WTC11 (cell line): Measurements from ENCODE around the gene GPC6. TPM values are rescaled to one million over a fixed set of nuclear protein-coding genes. Genes with fewer than 3 reads are reported as not detected.

Experiments used
- ATAC-seq: fragments of 200-7000 bp; cut with Tn5 transposase; 2 replicates; pipeline ENCODE4 v1.10.0; 2021; ENCODE audit warnings: mild to moderate bottlenecking, moderate library complexity
- CTCF ChIA-PET: fragments of 300-600 bp; sonication (Branson Sonifier 250); formaldehyde crosslinking; loops from one replicate; lab custom pipeline; 2021; ENCODE audit warnings: antibody characterized with exemption; lab: Charles Lee
- POLR2A ChIA-PET: fragments of 350-600 bp; sonication (Branson Sonifier 250); formaldehyde crosslinking; loops from one replicate; lab custom pipeline; 2021; ENCODE audit warnings: antibody characterized with exemption; lab: Charles Lee
- DNase-seq: peaks from one replicate; pipeline ENCODE4 v3.0.0; 2021; ENCODE audit warnings: low spot score
- H3K27ac Mint-ChIP-seq: 2 replicates; pipeline ENCODE4 v1.8.0; 2021; ENCODE audit warnings: mixed read lengths
- H3K27me3 Mint-ChIP-seq: 2 replicates; pipeline ENCODE4 v1.8.0; 2021; ENCODE audit warnings: low read depth, mild to moderate bottlenecking, moderate library complexity, mixed read lengths
- H3K36me3 Mint-ChIP-seq: 2 replicates; pipeline ENCODE4 v1.8.0; 2021; ENCODE audit warnings: mixed read lengths
- H3K4me1 Mint-ChIP-seq: 2 replicates; pipeline ENCODE4 v1.8.0; 2022; ENCODE audit warnings: mixed read lengths
- H3K4me3 Mint-ChIP-seq: 2 replicates; pipeline ENCODE4 v1.8.0; 2021; ENCODE audit warnings: mild to moderate bottlenecking, moderate library complexity, mixed read lengths
- H3K9me3 Mint-ChIP-seq: 2 replicates; pipeline ENCODE4 v1.8.0; 2021; ENCODE audit warnings: mixed read lengths
- ATF1 ChIP-seq: sonication (generic); formaldehyde crosslinking; IDR thresholded peaks from 2 replicates; pipeline ENCODE4 v1.8.1; 2023; ENCODE audit warnings: mild to moderate bottlenecking, moderate library complexity, missing genetic modification reagents
- ELF4 ChIP-seq: sonication (generic); formaldehyde crosslinking; IDR thresholded peaks from 2 replicates; pipeline ENCODE4 v1.8.1; 2022; ENCODE audit warnings: low read depth, mild to moderate bottlenecking, moderate library complexity, missing genetic modification reagents
- ESRRA ChIP-seq: sonication (generic); formaldehyde crosslinking; IDR thresholded peaks from 2 replicates; pipeline ENCODE4 v1.8.1; 2022; ENCODE audit warnings: mild to moderate bottlenecking, missing genetic modification reagents, borderline replicate concordance
- GTF2I ChIP-seq: fragments of 250-450 bp; sonication (Bioruptor Pico); conservative IDR thresholded peaks from 2 replicates; pipeline ENCODE4 v1.4.0; 2021; ENCODE audit warnings: mild to moderate bottlenecking
- JAZF1 ChIP-seq: fragments of 250-450 bp; sonication (Bioruptor Pico); IDR thresholded peaks from 2 replicates; pipeline ENCODE4 v1.9.0; 2021; ENCODE audit warnings: moderate library complexity, mild to moderate bottlenecking, inconsistent platforms
- JUN ChIP-seq: sonication (generic); formaldehyde crosslinking; IDR thresholded peaks from 2 replicates; pipeline ENCODE4 v1.8.0; 2023; ENCODE audit warnings: mild to moderate bottlenecking, missing genetic modification reagents
- NFE2L1 ChIP-seq: sonication (generic); formaldehyde crosslinking; IDR thresholded peaks from 2 replicates; pipeline ENCODE4 v1.8.1; 2023; ENCODE audit warnings: missing genetic modification reagents
- NR1H2 ChIP-seq: sonication (generic); formaldehyde crosslinking; IDR thresholded peaks from 2 replicates; pipeline ENCODE4 v1.9.0; 2021; ENCODE audit warnings: mild to moderate bottlenecking, moderate library complexity, missing genetic modification reagents
- RORB ChIP-seq: fragments of 250-450 bp; sonication (Bioruptor Pico); IDR thresholded peaks from 2 replicates; pipeline ENCODE4 v1.9.0; 2021; ENCODE audit warnings: mild to moderate bottlenecking
- SMAD4 ChIP-seq: sonication (generic); formaldehyde crosslinking; IDR thresholded peaks from 2 replicates; pipeline ENCODE4 v1.8.0; 2022; ENCODE audit warnings: mild to moderate bottlenecking, missing genetic modification reagents
- ZNF121 ChIP-seq: sonication (generic); formaldehyde crosslinking; IDR thresholded peaks from 2 replicates; pipeline ENCODE4 v1.8.0; 2023; ENCODE audit warnings: missing genetic modification reagents
- ZNF219 ChIP-seq: sonication (generic); formaldehyde crosslinking; IDR thresholded peaks from 2 replicates; pipeline ENCODE4 v1.8.0; 2023; ENCODE audit warnings: missing genetic modification reagents, mild to moderate bottlenecking, borderline replicate concordance
- ZNF423 ChIP-seq: fragments of 250-450 bp; sonication (Bioruptor Pico); IDR thresholded peaks from 2 replicates; pipeline ENCODE4 v2.1.2; 2022; ENCODE audit warnings: mild to moderate bottlenecking, moderate library complexity
- ZNF425 ChIP-seq: fragments of 250-450 bp; sonication (Bioruptor Pico); conservative IDR thresholded peaks from 2 replicates; pipeline ENCODE4 v1.9.0; 2021; ENCODE audit warnings: mild to moderate bottlenecking
- total RNA-seq: library from RNA; stranded (reverse); gene quantifications from 3 replicates; pipeline ENCODE4 v1.2.3, GENCODE V29; 2021
- TF ChIP-seq, protein P1 (sequence below): sonication (generic); formaldehyde crosslinking; IDR thresholded peaks from 2 replicates; pipeline ENCODE4 v1.8.0; 2023; ENCODE audit warnings: mild to moderate bottlenecking, missing genetic modification reagents
- TF ChIP-seq, protein P2 (sequence below): sonication (generic); formaldehyde crosslinking; IDR thresholded peaks from 2 replicates; pipeline ENCODE4 v1.8.0; 2023; ENCODE audit warnings: missing genetic modification reagents
- TF ChIP-seq, protein P3 (sequence below): sonication (generic); formaldehyde crosslinking; IDR thresholded peaks from 2 replicates; pipeline ENCODE4 v1.8.0; 2022; ENCODE audit warnings: mild to moderate bottlenecking, missing genetic modification reagents
- TF ChIP-seq, protein P4 (sequence below): sonication (generic); formaldehyde crosslinking; IDR thresholded peaks from 2 replicates; pipeline ENCODE4 v1.8.0; 2022; ENCODE audit warnings: mild to moderate bottlenecking, missing genetic modification reagents
- TF ChIP-seq, protein P5 (sequence below): fragments of 250-450 bp; sonication (Bioruptor Pico); IDR thresholded peaks from 2 replicates; pipeline ENCODE4 v1.9.0; 2021; ENCODE audit warnings: moderate library complexity, mild to moderate bottlenecking, inconsistent platforms, borderline replicate concordance

GPC6 gene
- total RNA-seq, 1 experiment from 2014 or later, result 19.5 TPM

DNA sequence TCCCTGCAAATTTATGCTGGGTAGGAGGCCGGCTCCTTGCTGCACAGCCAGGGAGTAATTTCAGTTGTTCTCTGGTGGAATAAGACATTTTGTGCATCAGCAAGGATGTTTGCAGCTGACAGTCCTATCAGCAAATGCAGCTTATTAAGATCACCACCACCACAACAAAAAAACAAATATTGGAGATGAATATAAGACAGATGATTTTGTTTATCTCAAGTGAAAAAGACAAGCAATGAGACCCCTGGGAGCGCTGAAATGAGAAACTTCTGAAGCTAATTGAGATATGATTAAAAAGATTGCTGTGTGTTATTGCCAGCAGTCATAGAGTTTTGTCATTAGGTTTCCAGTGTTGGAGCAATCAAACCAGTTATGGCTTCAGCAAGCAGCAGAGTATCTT is 505.6 kb downstream of the GPC6 start:
- DNase-seq, result no peak
- no peak for ATAC-seq
- no peaks in the 10 kb centered on the region for H3K27me3 Mint-ChIP-seq
- no peak overlapping the region for H3K4me3 Mint-ChIP-seq
- POLR2A ChIA-PET, result no interaction called here
- peaks cover 9% of the 10 kb centered on the region for H3K4me1 Mint-ChIP-seq
- TF ChIP-seq ZNF219 (no peak), RORB (CRISPR knock-in tag) (no peak), ZNF423 (CRISPR knock-in tag) (no peak), ELF4 (CRISPR knock-in tag) (no peak), JAZF1 (no peak), ATF1 (CRISPR knock-in tag) (no peak), JUN (CRISPR knock-in tag) (no peak)
- TF ChIP-seq, protein P1, sequence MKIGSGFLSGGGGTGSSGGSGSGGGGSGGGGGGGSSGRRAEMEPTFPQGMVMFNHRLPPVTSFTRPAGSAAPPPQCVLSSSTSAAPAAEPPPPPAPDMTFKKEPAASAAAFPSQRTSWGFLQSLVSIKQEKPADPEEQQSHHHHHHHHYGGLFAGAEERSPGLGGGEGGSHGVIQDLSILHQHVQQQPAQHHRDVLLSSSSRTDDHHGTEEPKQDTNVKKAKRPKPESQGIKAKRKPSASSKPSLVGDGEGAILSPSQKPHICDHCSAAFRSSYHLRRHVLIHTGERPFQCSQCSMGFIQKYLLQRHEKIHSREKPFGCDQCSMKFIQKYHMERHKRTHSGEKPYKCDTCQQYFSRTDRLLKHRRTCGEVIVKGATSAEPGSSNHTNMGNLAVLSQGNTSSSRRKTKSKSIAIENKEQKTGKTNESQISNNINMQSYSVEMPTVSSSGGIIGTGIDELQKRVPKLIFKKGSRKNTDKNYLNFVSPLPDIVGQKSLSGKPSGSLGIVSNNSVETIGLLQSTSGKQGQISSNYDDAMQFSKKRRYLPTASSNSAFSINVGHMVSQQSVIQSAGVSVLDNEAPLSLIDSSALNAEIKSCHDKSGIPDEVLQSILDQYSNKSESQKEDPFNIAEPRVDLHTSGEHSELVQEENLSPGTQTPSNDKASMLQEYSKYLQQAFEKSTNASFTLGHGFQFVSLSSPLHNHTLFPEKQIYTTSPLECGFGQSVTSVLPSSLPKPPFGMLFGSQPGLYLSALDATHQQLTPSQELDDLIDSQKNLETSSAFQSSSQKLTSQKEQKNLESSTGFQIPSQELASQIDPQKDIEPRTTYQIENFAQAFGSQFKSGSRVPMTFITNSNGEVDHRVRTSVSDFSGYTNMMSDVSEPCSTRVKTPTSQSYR (CRISPR knock-in tag), result no peak
- CTCF ChIA-PET, result no interaction called here
- no peaks in the 10 kb centered on the region for H3K36me3 Mint-ChIP-seq
- H3K9me3 Mint-ChIP-seq, result peaks cover 5% of the 10 kb centered on the region; the same call in 1 of the 2 replicates
- no peak overlapping the region for H3K27ac Mint-ChIP-seq

DNA sequence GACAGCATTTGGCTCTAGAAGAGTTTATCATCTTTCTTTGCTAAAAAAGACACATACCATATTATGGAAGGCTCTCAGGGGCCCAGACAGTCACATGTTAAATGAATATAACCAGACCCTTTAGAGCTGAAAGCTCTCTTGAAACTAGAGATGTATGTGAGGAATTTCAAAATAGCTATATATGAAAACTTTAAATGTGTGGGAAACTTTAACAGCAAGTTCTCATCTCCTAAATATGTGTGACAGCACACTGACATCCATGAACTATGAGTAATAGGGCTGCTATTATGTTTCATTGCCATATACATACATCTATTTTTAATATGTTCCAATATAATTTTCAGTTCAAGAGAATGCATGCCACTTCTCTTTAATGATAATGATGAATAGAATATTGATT is 509.5 kb downstream of the GPC6 start:
- ChIA-PET CTCF (no interaction called here), POLR2A (no interaction called here)
- H3K27me3 Mint-ChIP-seq, result no peaks in the 10 kb centered on the region
- DNase-seq (no peak), ATAC-seq (no peak)
- H3K4me3 Mint-ChIP-seq, result no peak overlapping the region
- no peak for TF ChIP-seq GTF2I (CRISPR knock-in tag)
- no peak for TF ChIP-seq NR1H2
- no peak for TF ChIP-seq SMAD4
- TF ChIP-seq, protein P2, sequence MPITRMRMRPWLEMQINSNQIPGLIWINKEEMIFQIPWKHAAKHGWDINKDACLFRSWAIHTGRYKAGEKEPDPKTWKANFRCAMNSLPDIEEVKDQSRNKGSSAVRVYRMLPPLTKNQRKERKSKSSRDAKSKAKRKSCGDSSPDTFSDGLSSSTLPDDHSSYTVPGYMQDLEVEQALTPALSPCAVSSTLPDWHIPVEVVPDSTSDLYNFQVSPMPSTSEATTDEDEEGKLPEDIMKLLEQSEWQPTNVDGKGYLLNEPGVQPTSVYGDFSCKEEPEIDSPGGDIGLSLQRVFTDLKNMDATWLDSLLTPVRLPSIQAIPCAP (CRISPR knock-in tag), result no peak
- no peak for TF ChIP-seq NFE2L1 (CRISPR knock-in tag)
- TF ChIP-seq, protein P3, sequence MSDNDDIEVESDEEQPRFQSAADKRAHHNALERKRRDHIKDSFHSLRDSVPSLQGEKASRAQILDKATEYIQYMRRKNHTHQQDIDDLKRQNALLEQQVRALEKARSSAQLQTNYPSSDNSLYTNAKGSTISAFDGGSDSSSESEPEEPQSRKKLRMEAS, result no peak
- no peak overlapping the region for H3K27ac Mint-ChIP-seq
- H3K4me1 Mint-ChIP-seq, result peaks cover 11% of the 10 kb centered on the region
- no peaks in the 10 kb centered on the region for H3K9me3 Mint-ChIP-seq
- H3K36me3 Mint-ChIP-seq, result no peaks in the 10 kb centered on the region

DNA sequence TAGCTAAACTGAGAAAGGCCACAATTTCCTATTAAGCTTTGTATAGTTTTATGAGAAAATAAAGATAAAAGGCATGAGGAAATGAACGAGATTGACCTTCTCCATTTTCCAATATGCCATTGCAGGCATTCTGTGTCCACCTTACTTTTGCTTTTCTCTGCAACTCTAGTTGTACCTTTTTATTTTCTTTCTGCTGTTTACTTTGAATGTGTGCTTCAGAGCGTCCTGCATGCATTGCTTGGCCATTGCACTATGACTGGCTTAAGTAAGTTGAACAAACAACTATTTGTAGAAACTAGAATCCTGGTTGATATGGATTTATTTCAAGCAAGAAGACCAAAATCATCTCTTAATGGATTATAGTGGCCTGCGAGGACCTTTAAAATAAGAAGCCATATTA is 510.3 kb downstream of the GPC6 start:
- TF ChIP-seq ZNF121 (CRISPR knock-in tag), result no peak
- no peak for TF ChIP-seq SMAD4
- no peak for TF ChIP-seq ESRRA (CRISPR knock-in tag)
- no peak for ATAC-seq
- ChIA-PET POLR2A (no interaction called here), CTCF (no interaction called here)
- no peak for DNase-seq
- Mint-ChIP-seq H3K27me3 (no peaks in the 10 kb centered on the region), H3K27ac (no peak overlapping the region), H3K4me3 (no peak overlapping the region), H3K4me1 (peaks cover 11% of the 10 kb centered on the region), H3K36me3 (no peaks in the 10 kb centered on the region; the same call in 1 of the 2 replicates), H3K9me3 (peaks cover 5% of the 10 kb centered on the region)

DNA sequence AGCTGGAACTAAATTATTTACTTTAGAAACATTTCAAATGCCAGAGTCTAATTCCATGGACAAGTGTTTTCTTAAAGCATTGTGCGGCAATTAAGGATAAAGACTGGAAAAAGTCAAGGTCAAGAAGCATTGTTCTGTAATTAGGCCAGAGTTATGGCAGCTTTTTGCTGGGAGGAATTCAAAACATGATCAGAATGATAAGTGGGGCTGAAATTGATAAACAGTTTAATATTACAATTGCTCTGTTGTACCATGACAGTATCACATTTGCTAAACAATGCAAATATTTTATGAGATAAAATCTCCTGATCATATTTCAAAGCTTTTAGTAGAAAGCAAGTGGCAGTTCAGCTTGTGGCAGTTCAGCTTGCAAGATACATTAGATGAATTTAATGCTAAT is 513.7 kb downstream of the GPC6 start:
- Mint-ChIP-seq H3K36me3 (peaks cover 2% of the 10 kb centered on the region; the same call in 1 of the 2 replicates), H3K4me1 (peaks cover 26% of the 10 kb centered on the region), H3K27me3 (no peaks in the 10 kb centered on the region), H3K9me3 (peaks cover 17% of the 10 kb centered on the region), H3K4me3 (no peak overlapping the region)
- DNase-seq, result no peak
- POLR2A ChIA-PET, result no interaction called here
- TF ChIP-seq, protein P4, sequence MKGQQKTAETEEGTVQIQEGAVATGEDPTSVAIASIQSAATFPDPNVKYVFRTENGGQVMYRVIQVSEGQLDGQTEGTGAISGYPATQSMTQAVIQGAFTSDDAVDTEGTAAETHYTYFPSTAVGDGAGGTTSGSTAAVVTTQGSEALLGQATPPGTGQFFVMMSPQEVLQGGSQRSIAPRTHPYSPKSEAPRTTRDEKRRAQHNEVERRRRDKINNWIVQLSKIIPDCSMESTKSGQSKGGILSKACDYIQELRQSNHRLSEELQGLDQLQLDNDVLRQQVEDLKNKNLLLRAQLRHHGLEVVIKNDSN (CRISPR knock-in tag), result no peak
- TF ChIP-seq, protein P5, sequence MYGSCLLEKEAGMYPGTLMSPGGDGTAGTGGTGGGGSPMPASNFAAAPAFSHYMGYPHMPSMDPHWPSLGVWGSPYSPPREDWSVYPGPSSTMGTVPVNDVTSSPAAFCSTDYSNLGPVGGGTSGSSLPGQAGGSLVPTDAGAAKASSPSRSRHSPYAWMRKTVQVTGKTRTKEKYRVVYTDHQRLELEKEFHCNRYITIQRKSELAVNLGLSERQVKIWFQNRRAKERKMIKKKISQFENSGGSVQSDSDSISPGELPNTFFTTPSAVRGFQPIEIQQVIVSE (CRISPR knock-in tag), result no peak
- no peak for TF ChIP-seq ZNF425 (CRISPR knock-in tag)
- TF ChIP-seq, all 79 proteins: peak for 0
- H3K27ac Mint-ChIP-seq, result no peak overlapping the region
- no peak for ATAC-seq
- CTCF ChIA-PET, result no interaction called here
